ENCODE data around the gene PCSK6.
"Not testable (repeated sequence)": the region's sequence is repeated elsewhere in the genome, so short reads cannot be mapped to it uniquely, and the experiment has no call there.

PCSK6 gene

DNA sequence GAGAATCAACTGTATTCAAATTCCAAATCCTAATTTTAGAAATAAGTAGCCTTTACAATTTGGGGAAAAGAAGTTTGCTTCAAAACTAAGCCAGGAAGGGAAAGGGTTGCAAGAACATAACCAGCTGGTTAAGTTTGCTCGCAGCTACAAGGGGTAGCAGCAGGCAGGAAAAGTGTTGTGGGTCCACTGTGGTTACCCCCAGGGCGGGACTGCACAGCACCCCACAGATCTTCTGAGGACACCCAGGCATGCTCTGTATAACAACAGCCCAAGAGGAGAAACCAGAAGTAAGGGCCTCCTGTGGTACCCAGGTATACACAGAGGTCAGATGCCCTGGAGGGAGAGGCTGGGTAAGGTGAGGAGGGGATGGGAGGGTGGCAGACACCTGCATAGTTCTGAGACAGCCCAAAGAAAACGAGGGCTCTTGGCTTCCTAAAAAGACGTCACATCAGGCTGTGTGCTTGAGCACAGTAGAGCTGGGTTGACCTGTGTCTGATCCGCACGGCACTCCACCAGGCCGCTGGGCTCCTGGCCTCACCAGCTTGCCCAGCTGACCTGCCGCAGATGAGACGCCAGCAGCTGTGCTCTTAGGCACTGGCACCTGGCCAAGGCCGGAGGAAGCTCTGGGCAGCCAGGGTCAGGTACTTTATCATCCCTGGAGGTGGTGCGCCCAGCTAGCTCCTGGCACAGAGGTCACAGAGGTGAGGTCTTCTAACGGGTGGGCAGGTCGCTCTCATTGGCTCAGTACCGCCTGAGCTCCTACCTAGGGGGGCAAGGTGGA, 112.7 kb downstream of the PCSK6 start:
- no peak for DNase-seq (ENCODE audit: low read depth)

DNA sequence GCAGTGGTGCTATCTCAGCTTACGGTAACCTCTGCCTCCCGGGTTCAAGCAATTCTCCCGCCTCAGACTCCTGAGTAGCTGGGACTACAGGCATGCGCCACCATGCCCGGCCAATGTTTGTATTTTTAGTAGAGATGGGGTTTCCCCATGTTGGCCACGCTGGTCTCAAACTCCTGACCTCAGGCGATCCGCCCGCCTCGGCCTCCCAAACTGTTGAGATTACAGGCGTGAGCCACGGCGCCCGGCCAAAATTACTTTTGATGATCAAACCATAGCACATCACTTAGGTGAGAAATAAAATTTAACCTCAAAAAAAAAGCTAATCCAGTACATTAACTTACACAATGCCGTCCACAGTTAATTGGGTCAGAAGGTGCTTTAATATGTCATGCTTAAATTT, 114.5 kb downstream of the PCSK6 start:
- DNase-seq (ENCODE audit: low read depth) = not testable (repeated sequence)

DNA sequence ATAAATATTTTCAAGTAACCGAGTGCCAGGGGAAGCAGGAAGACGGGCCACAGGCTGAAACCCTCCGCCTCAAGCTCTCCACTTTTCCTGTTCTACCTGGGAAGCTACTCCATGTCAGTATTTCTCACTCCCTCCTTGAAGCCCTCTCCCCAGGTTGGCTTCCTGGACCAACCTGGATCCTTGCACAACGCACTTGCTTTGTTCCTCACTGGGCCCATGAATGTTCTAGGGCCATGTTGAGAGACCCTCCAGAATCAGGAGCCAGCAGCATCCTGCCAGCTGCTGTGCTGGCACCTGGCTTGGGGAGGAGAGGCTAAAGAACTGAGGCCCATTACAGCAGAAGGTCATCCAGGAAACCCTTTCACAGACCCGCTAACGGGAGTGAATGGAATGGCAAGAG, 115.2 kb downstream of the PCSK6 start:
- no peak for DNase-seq (ENCODE audit: low read depth)

DNA sequence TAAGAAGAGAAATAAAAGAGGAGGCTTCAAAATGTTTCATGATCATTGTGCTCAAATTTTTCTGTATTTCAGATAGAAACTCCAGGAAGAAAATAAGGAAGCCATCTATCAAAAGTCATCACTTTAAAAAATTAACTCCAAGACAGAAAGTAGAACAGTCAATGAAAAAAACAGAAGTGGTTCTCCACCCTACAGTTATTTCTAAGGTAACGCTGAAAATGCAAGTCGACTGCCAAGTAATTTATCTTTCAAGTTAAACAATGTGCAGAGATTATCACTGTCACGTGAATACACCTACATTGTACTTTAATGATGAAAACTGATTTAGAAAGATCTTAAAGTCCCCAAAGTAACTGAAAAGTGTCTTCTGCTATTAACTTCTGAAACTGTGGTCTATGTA, 115.9 kb downstream of the PCSK6 start:
- DNase-seq (ENCODE audit: low read depth) = no peak

DNA sequence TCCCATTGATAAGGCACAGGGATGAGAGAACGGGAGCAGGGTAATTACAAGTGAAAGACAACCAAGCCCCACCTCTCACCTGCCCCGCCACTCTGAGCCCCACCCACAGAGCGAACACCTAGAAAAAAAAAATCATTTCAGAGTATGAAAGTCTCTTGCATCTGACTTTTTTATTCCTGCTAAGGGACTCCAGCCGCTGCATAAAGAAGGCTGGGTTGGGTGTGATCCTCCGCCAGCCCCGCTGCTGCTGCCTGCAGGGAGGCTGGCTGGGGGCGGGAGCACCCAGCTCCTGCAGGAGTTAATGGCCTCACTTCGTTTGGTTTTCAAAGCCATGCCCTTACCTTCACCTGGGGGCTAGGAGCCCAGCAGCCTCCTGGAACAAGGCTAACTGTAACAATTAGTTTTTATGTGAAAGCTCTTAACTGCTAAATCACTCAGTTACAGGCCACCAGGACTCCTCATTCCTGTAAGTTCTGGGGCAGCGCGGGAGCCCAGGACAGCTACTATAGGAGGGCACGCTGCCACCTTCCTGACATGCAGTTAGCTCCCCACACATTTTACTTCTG, 116.5 kb downstream of the PCSK6 start:
- DNase-seq (ENCODE audit: low read depth) = no peak

DNA sequence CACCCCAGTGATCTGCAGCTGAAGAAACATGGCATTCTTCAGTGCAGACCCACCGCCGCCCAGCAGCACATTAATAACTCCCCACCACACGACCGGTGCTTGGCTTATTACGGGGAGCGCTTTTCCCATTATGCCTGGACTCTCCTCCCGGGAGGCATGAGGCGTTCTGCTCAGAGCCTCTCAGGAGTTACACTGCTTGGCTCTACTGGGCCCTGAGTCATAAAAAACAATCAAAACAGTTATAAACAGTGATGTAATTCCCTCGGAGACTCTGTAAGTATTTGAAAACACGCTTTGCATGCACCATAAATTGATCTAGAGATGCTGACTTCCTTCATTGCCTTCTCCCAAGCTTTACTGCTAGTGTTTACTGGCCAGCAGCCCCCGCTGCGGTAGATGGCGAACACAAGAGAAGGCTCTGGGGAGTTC, 117.3 kb downstream of the PCSK6 start:
- no peak for DNase-seq (ENCODE audit: low read depth)

DNA sequence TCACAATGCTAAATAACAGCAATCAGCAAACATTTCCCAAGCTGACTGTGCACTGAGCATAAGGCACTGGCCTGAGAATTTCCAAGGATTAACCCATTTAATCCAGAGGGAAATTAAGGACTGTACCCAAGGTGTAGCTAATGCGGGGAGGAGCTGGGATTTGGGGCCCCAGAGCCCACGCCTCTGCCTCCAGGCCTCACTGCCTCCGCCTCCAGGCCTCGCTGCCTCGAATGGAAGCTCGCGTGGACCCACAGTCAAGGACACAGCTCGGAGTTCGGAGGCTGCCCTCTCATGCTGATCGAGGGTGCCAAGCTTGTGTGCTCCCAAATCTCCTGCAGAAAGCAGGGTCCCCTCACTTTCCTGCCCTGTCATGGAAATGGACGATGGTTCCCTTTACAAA, 118.0 kb downstream of the PCSK6 start:
- no peak for DNase-seq (ENCODE audit: low read depth)

DNA sequence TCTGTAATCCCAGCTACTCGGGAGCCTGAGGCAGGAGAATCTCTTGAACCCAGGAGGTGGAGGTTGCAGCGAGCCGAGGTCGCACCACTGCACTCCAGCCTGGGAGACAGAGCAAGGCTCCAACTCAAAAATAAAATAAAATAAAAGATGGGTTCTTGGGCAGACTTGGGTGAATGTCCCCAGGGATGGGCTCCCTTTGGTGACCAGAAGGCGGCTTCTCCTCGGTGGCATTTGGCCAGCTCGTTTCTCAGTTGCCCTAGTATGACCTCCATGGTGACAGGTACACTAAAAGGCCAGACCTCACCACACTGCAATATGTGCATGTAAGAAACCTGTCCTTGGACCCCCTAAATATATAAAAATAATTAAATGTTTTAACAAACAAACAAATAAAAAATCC, 118.4 kb downstream of the PCSK6 start:
- DNase-seq (ENCODE audit: low read depth) = no peak

DNA sequence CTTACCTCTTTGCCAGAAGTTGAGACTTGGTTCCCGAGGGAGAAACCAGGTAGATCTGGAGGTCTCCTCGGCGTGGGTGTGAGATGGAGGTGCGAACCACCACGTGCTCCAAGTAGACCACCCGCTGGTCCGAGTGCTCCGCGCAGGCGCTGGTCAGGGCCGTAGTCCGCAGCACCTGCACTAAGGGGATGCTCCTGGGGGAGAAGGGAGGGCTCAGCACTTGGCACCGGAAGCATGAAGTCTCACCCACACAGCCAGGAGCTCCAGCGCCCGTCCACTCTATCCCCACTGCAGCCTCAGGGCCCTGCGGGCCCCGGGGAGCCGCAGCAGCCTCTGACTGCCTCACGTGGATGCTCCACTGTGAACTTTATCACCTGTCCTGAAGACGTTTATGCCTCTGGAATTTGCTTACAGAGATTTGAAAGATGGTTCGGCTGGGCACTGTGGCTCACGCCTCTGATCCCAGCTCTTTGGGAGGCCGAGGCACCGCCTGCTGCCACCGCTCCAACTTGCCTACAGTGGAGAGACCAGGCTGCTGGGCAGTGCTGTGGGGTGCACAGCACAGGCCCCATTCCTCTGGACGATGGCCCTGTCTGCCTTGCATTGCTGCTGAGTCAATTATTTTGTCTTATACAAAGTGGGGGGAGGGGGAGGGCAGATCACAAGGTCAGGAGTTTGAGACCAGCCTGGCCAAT, 119.0 kb downstream of the PCSK6 start:
- no peak for DNase-seq (ENCODE audit: low read depth)

DNA sequence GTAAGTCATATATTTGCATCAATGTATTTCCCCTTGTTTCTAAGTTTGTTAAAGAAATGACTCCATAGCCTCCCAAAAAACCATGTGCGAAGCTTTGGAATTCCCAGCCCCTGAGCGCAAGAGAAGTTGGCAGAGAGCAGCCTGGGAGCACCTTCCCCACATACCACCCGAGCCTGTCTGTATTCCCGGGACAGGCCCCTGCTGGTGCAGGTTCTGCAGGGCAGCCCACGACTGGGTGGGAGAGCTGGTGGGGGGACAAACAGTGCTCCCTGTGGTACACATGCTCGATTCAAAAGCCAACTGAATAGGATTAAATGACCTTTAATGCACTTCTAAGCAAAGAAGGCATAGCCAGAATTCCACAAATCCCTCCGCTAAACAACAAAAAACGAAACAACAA, 119.8 kb downstream of the PCSK6 start:
- DNase-seq (ENCODE audit: low read depth) = no peak

DNA sequence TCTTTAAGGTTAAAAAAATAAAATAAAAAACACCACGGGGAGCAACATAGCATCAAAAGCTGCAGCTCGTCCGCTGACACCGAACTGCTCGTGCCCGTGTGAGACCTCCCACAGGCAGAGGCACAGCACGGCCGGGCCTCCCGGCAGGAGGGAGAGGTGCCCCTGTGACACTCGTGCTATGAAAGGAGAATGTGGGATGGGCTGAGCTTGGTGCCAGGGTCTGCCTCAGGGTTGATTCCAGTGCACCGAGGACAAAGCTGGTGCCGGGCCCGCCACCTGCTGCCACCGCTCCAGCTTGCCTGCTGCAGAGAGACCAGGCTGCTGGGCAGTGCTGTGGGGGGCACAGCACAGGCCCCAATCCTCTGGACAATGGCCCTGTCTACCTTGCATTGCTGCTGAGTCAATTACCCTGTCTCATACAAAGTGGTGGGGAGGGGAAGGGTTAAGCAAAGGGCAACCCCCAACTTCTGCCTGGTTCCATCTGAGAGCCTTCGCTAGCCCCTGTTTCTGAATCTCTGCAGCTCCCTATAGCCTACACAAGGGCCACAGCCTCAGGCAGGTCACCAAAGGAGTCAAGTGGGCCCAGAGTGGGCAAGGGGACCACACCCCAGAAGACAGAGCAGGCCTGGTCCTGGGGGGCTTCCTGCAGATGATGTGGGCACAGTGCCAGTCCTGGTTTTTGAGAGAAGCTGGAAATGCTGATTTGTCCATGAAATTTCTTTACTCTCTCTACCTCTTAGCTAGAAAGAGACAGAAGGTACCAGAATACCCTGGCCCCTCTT, 120.5 kb downstream of the PCSK6 start:
- DNase-seq (ENCODE audit: low read depth) = no peak

DNA sequence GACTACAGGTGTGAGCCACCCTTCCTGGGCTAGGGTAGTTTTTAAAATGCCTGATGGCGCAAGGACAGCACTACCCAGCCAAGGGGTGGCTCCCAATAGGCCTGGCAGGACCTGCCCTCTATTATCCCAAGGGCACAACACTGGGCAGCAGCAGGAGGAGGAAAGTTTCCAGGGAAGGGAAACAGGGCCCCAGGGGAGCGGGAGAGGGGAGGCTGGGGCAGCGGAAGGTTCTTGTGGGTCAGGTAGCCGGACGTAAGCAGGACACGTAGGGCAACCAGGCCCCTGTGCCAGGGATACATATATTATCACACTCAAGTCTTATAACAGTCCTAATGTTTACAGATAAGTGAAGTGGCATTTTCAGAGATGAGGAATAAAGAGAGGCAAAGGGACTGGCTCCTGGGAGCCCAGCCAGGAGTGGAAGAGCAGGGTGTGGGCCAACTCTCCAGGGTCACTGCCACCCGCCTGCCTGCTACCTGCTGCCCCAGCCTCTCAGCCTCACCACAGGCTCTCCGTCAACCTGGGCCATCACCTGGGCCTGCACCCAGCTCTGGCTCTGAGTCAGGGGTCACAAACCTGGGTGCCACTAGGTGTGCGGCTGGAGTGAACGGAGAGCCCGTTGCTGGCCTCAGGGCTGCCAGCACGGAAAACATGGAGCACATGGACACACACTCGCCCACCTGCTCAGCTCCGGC, 121.3 kb downstream of the PCSK6 start:
- DNase-seq (ENCODE audit: low read depth) = no peak

DNA sequence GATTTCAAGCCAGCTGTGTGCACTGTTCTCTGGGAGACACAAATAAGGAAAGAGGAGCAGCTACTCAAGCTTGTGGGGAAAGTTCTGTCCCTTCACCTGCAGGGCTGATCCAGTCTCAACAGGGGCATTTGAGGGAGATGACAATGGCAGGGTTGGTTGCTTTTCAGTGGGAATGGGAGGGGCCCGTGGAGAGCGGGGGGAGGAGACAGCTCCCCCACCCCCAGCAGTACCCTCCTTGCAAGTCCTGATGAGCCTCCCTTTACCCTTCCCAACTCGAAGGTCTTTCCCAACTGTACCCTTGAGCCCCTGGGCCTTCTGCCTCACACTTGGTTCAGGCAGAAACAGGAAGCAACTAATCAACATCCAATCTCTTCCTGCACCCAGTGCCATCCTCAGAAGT, 122.7 kb downstream of the PCSK6 start:
- no peak for DNase-seq (ENCODE audit: low read depth)

DNA sequence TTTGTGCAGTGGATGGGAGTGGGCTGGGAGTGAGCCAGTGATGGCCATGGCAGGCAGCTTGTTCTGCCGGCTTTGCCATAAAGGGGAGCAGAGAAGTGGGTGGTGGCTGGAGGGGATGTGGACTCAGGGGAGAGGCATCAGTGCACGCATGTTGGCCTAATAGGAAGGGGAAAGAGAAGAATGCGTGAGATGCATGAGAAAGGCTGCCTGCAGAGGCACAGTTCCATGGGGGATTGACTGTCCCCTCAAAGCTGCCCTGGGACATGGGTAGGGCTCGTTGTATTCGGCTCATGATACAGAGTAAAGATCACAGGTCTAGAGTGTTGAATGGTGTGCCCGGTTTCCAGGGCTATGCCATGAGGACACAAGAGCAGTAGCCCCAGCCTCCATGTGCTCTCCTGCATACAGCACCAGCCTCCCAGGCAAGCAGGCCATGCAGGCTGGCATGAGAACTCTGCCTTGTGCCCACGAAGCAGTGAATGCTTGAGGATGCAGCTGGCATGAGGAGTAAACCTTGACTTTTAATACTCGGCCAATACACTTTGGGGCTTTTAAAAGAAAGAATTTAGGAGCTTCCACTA, 126.4 kb downstream of the PCSK6 start:
- DNase-seq (ENCODE audit: low read depth) = no peak

DNA sequence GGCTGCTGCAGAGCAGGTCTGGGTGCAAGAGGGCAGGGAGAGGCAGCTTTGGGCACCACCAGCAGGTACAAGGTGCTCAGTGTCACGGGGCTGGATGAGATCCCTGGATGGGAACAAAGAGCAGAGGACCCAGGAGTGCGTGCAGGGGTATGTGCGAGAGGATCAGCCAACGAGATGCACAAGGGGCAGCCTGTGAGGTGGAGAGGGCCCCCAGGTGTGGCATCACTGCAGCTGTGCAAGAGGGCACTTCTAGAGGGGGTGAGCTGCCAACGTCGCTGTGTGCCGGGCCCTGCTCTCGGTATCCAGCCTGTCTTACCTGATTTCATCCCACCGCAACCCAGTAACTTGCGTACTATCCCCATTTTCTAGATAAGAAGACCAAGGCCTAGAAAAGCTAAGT, 127.1 kb downstream of the PCSK6 start:
- DNase-seq (ENCODE audit: low read depth) = no peak

DNA sequence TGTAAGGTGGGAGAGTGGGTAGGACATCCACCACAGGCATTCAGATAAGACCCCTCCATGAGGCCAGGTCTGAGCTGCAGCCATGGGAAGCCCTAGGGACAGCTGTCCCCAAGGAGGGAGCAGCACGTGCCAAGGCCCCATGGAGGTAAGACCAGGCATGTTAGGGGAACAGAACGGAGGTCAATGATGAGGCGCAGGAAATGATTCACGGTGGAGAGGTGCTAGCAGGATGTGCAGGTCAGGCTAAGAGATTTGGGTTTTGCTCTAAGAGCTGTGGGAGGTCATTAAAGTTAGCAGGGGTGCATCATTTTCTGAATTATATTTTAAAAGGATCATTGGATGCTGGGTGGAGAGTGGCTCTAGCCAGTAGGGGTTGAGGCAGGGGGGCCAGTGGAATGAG, 128.1 kb downstream of the PCSK6 start:
- DNase-seq (ENCODE audit: low read depth) = no peak

DNA sequence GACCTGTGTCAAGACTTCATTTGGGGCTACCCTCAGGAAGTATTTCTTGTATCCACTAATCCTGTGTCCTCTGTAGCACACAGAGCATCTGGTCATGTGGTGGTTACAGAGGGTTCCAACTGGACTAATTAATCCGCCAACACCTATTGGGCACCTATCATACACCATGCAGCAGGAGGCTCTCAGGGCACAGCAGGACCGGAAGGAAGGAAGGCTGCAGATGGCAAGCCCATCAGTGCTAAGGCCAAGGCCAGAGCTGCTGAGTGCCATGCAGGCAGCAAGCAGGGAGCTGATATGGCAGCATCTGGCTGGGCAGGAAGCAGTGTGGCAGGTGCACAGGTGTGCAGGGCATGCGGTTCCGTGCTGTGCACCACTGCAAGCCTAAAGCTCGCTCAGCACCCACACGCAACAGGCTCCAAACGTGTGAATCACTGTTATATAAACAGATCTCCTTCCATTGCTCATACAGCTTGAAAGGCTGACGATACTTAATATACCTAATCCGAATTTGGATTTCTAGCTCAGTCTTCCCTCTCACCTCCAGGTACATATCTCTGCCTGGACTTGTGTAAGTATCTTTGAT, 130.1 kb downstream of the PCSK6 start:
- DNase-seq (ENCODE audit: low read depth) = no peak

DNA sequence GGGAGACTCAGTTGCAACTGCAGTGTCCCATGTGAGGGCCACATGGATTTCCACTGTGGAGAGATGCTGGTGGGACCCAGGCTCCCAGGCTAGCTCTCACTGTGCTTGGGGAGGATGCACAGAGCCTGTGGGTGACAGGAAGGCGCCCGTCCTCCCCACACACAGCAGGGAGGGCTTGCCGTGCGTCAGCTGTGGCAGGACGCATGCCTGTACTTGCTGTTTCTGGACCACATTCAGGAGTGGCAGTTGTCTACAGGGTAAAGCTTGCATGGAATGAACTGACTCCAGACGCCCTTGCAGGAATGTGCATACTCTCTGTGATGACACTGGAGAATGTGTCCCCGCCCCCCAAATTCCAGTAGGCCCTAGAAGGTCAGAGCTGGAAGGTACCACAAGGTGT, 130.6 kb downstream of the PCSK6 start:
- peak; percentile 26 for DNase-seq (ENCODE audit: low read depth)

DNA sequence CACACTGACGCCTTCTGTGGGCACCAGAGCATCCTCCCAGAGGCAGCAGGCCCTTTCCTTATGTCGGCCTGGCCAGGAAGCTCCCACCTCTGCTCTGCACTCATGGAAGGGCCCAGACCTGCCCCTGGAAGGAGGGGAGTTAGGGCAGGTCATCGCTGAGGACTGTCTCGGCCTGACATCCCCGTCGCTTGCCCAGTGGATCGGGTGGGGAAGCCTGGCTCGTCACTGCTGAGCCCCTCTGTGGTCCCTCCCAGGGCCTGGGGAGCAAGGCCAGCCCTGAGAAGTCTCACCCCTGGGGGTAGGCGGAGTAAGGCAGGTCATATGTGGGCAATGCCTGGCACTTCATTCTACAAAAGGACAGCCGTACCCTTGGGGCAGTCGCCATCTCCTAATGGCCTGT, 131.6 kb downstream of the PCSK6 start:
- DNase-seq (ENCODE audit: low read depth) = no peak

DNA sequence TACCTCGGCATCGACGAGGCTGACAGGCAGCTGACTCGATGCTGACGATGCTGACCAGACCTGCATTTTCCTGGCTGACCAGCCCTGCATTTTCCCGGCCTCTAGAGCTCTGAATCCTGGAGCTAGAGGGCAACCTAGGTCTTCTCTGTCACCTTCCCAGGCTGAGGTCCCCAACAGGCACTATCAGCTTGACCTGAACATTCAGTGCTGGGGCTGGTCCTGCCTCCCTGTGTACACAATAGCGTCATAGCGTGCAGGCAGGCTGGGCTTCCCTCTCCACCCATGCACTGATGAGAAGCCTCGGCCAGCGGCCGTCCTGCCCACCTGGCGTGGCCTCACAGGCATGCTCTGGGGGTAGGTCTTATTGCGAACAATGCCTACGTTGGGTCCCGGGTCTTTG, 132.2 kb downstream of the PCSK6 start:
- DNase-seq (ENCODE audit: low read depth) = no peak

DNA sequence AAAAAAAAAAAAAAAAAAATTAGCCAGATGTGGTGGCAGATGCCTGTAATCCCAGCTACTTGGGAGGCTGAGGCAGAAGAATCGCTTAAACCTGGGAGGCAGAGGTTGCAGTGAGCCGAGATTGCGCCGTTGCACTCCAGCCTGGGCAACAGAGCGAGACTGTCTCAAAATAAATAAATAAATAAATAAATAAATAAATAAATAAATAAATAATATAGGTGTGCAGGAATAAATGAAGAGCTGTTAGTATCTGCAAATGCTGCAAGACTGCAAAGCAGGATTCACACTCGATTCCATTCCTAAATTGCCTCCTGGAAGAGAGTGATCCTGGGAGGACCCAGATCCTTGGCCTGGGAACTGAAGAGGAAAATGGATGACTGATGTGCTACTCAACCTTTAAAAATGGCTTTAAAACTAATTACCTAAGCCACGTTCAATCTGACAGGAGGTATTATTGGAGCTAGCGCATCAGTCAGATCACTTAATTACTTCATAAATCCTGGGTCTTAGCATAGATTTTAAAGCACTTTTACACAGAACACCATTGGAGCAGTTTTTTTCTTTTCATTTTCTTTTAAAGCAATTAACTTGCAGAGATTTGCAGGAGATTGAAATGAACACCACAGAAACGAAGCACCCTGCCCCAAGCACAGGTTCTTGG, 132.9 kb downstream of the PCSK6 start:
- not testable (repeated sequence) for DNase-seq (ENCODE audit: low read depth)

Measured in HS-27A (cell line).